Activated CD4-positive, CD25-positive, alpha-beta regulatory T cell (primary cell): ENCODE results near the gene GPR3.
"Not testable (repeated sequence)": the region's sequence is repeated elsewhere in the genome, so short reads cannot be mapped to it uniquely, and the experiment has no call there.

Experiments used
- DNase-seq, 4 experiments: peaks; one replicate each; lab custom pipeline; 2025; lab: John Stamatoyannopoulos, UW

Gene GPR3

GRCh38 chr1:27400082-27400962, 7.9 kb downstream of the GPR3 start:
- DNase-seq: no peak

DNA sequence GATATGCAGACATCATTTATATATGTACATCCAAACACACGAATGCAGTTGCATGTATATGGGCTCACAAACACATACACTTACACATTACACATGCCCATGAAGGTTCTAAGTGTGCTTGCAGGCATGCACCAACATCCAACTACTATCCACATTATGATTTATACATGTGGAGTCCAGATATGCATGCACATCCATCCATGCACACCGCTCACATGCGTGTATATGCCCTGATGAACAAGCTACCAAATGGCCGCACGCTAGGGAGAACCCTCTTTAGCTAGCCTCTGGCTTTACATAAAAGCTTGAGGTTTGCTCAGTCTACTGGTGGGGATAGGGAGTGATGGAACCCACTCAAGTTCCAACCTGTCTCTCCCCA, 8.5 kb downstream of the GPR3 start:
- no peak for DNase-seq

- DNase-seq: no peak
Observed at GRCh38 chr1:27402349-27402754, 9.9 kb downstream of the GPR3 start.

GRCh38 chr1:27403065-27403726, 10.8 kb downstream of the GPR3 start:
- no peak for DNase-seq

DNA sequence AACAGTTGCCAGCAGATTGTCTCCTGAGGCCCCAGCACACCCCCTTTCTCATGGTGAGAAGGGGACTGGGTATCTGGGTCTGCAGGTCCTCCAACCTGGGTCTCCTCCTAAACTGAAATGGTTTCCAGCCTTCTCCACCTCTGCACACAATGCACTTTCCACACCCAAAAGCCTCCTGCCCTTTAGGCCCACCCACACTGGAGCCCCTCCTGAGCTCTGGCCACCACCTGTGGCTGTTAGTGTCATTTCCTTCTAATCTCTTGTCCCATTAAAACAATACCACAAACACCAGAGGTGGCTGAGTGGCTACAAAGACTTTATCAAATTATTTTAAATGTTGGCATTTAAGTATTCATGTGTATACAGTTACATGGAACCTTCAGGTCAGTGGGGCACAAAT, 11.5 kb downstream of the GPR3 start:
- DNase-seq: no peak

GRCh38 chr1:27405074-27405473, 12.7 kb downstream of the GPR3 start:
- no peak for DNase-seq

- not testable (repeated sequence) for DNase-seq
Observed at GRCh38 chr1:27405598-27406361, 13.4 kb downstream of the GPR3 start.

DNA sequence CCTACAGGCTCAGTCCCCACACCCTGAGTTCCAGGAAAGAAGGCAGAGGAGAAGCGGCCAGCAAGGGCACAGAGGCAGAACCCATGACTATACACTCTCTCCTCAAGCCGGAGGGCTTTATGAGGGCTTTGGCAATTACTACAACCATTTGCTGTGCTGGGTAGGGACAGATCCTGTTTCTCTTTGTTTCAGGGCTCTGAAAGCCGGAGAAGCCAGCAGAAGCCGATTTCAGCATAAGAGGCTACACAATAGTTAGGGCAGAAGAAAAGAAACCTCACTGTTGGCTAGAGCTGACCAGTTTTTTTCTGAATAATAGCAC, 13.9 kb downstream of the GPR3 start:
- no peak for DNase-seq

DNA sequence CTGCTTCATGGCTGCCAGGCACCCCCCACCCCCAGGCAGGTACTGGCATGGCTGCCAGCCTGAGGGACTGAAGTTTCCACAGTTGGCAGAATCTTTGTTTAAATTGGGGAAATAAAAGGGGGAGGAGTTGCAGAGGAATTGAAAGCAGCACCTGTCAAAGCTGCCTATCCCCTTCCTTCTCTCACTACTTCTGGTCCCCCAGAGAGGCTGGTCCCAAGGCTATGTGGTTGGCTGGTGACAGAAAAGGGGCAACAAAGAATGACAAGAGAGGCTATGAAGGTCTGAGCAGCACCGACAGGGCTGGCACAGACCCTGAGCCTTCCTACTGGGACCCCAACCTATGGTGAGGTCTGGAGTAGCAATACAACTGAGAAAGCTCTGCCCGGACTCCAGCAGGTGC, 14.4 kb downstream of the GPR3 start:
- not testable (repeated sequence) for DNase-seq

- no peak for DNase-seq
Observed at GRCh38 chr1:27408151-27408550, 15.7 kb downstream of the GPR3 start.

- DNase-seq: no peak
Observed at GRCh38 chr1:27409669-27410068, 17.2 kb downstream of the GPR3 start.

- no peak for DNase-seq
Observed at GRCh38 chr1:27410709-27411108, 18.3 kb downstream of the GPR3 start.

GRCh38 chr1:27412502-27412901, 20.1 kb downstream of the GPR3 start:
- DNase-seq: no peak

DNA sequence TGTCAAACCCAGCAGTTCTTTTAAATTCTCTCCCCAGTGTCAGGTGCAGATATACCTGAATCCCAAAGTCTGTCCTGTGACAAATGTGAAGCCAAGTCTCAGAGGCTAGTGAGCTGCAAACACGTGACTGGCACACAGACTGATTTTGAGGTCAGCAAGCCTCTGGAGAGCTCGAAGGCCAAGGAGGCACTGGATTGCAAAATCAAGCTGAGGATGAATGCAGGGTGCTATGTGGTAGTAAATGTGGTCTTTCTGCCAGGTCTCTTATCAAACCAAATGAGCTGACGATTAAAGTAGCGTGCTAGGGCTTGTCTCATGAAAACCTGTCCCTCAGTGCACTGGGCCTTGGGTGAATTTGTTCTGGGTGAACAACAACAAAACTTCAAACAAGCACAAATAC, 20.6 kb downstream of the GPR3 start:
- DNase-seq: no peak

DNA sequence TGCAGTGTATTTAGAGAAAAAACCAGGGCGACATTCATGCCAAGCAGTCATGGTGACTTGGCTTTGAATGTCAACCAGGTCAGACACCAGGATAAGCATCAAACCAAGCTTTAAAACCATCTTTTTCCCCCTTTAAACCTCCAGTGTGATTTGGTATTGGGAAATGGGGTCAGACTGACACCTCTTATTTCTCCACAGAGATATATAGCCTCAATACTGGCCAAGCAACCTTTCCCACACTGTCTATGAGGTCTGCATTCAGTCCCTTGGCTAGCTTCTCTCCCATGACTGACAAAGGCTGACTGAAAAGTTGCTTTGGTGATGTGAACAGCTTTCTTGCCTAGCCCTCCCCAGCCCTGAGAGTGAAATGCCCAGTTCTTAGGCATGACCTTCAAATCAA, 21.7 kb downstream of the GPR3 start:
- no peak for DNase-seq

DNA sequence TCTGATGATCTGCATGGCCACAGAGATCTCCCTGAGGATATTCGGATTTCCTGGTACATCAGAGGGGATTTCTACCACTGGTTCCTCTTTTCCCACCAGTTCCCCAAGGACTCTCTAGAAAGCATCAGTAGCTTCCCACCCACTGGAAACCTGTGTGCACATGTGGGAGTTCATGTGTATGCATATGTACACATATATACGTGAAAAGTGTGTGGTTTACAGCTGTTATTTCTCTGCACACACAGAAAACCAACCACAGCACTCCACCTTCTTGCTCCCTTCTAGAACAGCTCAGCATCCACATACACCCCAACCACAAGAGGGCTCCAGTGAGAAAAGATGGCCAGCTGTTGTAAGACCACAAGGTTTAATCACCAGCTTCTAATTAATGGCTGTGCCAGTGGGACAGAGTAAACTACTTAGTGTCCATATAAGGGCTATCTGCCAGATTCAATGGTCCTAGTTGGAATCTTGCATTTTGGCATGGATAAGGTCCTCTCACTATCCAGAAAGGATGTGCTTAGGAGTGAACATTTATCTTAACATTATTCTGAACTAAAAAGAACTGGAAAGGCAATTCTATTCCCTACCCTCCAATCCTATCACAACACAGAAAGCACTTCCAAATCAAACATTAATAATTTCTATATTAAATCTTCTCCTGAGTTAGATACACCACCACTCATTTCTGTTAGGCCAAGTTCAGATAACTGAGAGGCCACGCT, 24.1 kb downstream of the GPR3 start:
- DNase-seq: peak in 3 of 4 experiments; percentile 13 to 32 (median 21)

DNA sequence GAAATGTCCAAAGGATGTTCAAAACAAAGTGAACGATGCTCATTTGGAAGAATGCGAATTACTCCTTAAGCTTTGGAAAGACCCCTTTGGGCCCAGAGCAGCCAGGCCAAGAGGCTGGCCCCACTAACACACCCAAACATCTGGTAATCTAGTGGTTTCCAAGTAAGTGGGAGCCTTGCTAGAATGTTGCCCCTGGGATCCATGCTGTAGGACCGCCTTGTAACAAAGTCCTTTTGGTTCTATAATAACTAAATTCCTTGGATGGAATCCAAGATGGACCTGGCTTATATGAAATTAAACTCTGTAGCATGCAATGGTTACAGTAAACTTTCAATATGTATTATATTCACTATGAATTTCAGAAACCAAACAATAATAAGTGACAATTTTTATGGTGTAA, 25.3 kb downstream of the GPR3 start:
- DNase-seq: no peak

GRCh38 chr1:27418326-27419185, 26.1 kb downstream of the GPR3 start:
- DNase-seq: peak in 2 of 4 experiments; percentile 21 to 44

DNA sequence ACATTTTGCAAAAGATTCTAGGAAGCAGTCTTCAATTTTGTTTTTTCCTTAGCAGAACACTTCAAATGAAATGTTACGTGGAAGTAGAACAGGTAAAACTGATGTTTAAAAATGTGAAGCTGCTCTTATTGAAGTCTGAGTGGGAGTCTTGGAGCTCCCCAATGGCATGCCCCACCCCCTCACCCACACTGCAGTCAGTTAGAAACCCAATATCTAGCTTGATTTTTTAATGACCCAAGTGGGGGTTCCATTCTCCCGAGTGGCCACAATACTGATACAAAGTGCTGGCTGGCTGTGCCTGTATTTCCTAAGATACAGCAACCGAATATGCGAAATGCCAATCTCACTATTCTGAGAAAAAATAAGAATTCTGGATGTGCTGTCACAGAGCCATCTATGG, 31.3 kb downstream of the GPR3 start:
- no peak for DNase-seq

DNA sequence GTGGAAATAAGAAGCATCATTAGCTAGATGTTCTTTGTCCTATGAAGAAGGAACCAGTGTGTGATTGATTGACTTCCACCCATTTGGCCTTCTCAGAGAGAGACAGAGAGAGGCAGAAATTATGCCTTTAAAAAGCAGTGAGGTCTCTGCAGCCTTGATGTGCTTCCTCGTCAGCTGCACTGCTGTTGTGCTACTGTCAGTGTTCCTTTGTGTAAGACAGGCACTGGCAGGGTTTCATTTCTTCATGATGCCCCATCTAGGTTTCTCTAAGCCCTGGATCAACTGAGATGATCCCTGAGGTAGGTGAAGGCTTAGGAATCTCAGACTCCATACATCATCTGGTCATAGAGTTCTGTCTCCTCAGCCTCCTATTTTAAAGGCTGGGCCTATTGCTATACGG, 34.9 kb downstream of the GPR3 start:
- no peak for DNase-seq

- no peak for DNase-seq
Observed at GRCh38 chr1:27427816-27428315, 35.4 kb downstream of the GPR3 start.
